Gastrocnemius medialis (tissue), 4 donors: Measurements from ENCODE around the gene SERPINA12. TPM values are rescaled to one million over a fixed set of nuclear protein-coding genes. Genes with fewer than 3 reads are reported as not detected.

Experiments used
- ATAC-seq, 2 donors: fragments of 150-250 bp; one replicate each; pipeline ENCODE4 v1.9.1; 2016
- DNase-seq, 2 donors: peaks; one replicate each; pipeline ENCODE4 v3.0.0-alpha.2; 2019
- H3K27ac ChIP-seq, 4 donors: fragments of 200-600 bp; sonication (generic); 1 replicate in 1 of 4; 2 replicates in 3 of 4; pipeline ENCODE4 v1.5.1; 2016 to 2018; ENCODE audit warnings: mild to moderate bottlenecking in 2 of 4, moderate library complexity in 1 of 4
- H3K27me3 ChIP-seq, 3 donors: fragments of 200-600 bp; sonication (generic) in 2 of 3; 1 replicate in 1 of 3; 2 replicates in 2 of 3; pipeline versions ENCODE4 v1.5.1 to v1.6.0; 2016 to 2019; ENCODE audit warnings: mild to moderate bottlenecking in 1 of 3, moderate library complexity in 1 of 3
- H3K36me3 ChIP-seq, 2 donors: fragments of 200-600 bp; sonication (generic) in 1 of 2; one replicate each; pipeline ENCODE4 v1.5.1; 2017 to 2018
- H3K4me1 ChIP-seq, 2 donors: fragments of 200-600 bp; sonication (generic) in 1 of 2; one replicate each; pipeline ENCODE4 v1.5.1; 2016 to 2017; ENCODE audit warnings: mild to moderate bottlenecking in 2 of 2
- H3K4me3 ChIP-seq, 4 donors: fragments of 200-600 bp; sonication (generic) in 3 of 4; 1 replicate in 1 of 4; 2 replicates in 3 of 4; pipeline ENCODE4 v1.5.1; 2016 to 2019; ENCODE audit warnings: mild to moderate bottlenecking in 2 of 4
- H3K9me3 ChIP-seq, 3 donors: fragments of 200-600 bp; sonication (generic) in 2 of 3; 1 replicate in 1 of 3; 2 replicates in 2 of 3; pipeline ENCODE4 v1.5.1; 2016 to 2019
- CTCF ChIP-seq, 5 experiments: fragments of 450-650 bp in 3 of 5; fragments of 200-600 bp in 2 of 5; sonication (generic) in 2 of 5; IDR thresholded peaks in 4 of 5; conservative IDR thresholded peaks in 1 of 5; 1 replicate in 4 of 5; 2 replicates in 1 of 5; pipeline ENCODE4 v1.5.1; 2016 to 2019; ENCODE audit warnings: antibody characterized with exemption in 5 of 5, mild to moderate bottlenecking in 3 of 5, moderate library complexity in 3 of 5
- POLR2A ChIP-seq, 2 donors: fragments of 450-650 bp; IDR thresholded peaks; one replicate each; pipeline ENCODE4 v1.6.1; 2017; ENCODE audit warnings: antibody characterized with exemption in 2 of 2, mild to moderate bottlenecking in 2 of 2, moderate library complexity in 2 of 2
- in situ Hi-C, 4 donors: fragments of 200-750 bp; cut with MboI; loops; one replicate each; pipeline versions ENCODE4 v1.15.0 to v1.8.0; 2017; ENCODE audit warnings: low sequenced_read_pairs in 4 of 4
- intact Hi-C: fragments of 100-400 bp; cut with DNase I; formaldehyde crosslinking; loops from one replicate; pipeline ENCODE4 v1.15.1; 2023; ENCODE audit warnings: low total_unique reads
- total RNA-seq, 4 donors: library from RNA; depleted of rRNA; stranded (reverse); fragments of >200 nt; gene quantifications; one replicate each; pipeline versions ENCODE4 v1.1.0 to v1.2.3, GENCODE V29; 2016

The SERPINA12 gene
- total RNA-seq, 4 donors from 2014 or later = not detected

GRCh38 chr14:94470311-94470710 is 39.0 kb downstream of the SERPINA12 start:
- Histone ChIP-seq H3K27ac (no peak overlapping the region), H3K27me3 (no peaks in the 10 kb centered on the region), H3K36me3 (no peaks in the 10 kb centered on the region), H3K4me3 (no peak overlapping the region), H3K9me3 (no peaks in the 10 kb centered on the region), H3K4me1 (no peaks in the 10 kb centered on the region)
- ATAC-seq (no peak), DNase-seq (no peak)
- no peak for TF ChIP-seq POLR2A (IDR thresholded peaks at IDR 0.05)
- TF ChIP-seq CTCF (IDR thresholded peaks at IDR 0.05 in 4 of 5, conservative IDR thresholded peaks at IDR 0.05 in 1 of 5) = no peak
- in situ Hi-C loops = no loop called here
- intact Hi-C loops = no loop called here

- Histone ChIP-seq H3K36me3 (no peaks in the 10 kb centered on the region), H3K9me3 (no peaks in the 10 kb centered on the region), H3K27ac (no peak overlapping the region), H3K4me3 (no peak overlapping the region), H3K27me3 (no peaks in the 10 kb centered on the region), H3K4me1 (no peaks in the 10 kb centered on the region)
- ATAC-seq = no peak
- intact Hi-C loops (no loop called here), in situ Hi-C loops (no loop called here)
- DNase-seq = no peak
- TF ChIP-seq CTCF (IDR thresholded peaks at IDR 0.05 in 4 of 5, conservative IDR thresholded peaks at IDR 0.05 in 1 of 5) = no peak
- TF ChIP-seq POLR2A (IDR thresholded peaks at IDR 0.05) = no peak
Measured at GRCh38 chr14:94469261-94469660, 40.0 kb downstream of the SERPINA12 start.

GRCh38 chr14:94467728-94468520 is 41.3 kb downstream of the SERPINA12 start:
- no peaks in the 10 kb centered on the region for H3K4me1 ChIP-seq
- no peak overlapping the region for H3K27ac ChIP-seq
- intact Hi-C loops (no loop called here), in situ Hi-C loops (no loop called here)
- H3K27me3 ChIP-seq = no peaks in the 10 kb centered on the region
- no peaks in the 10 kb centered on the region for H3K36me3 ChIP-seq
- DNase-seq (no peak), ATAC-seq (no peak)
- TF ChIP-seq POLR2A (IDR thresholded peaks at IDR 0.05) (no peak), CTCF (IDR thresholded peaks at IDR 0.05 in 4 of 5, conservative IDR thresholded peaks at IDR 0.05 in 1 of 5) (no peak)
- no peak overlapping the region for H3K4me3 ChIP-seq
- no peaks in the 10 kb centered on the region for H3K9me3 ChIP-seq

GRCh38 chr14:94466706-94467370 is 42.4 kb downstream of the SERPINA12 start:
- in situ Hi-C loops (no loop called here), intact Hi-C loops (no loop called here)
- Histone ChIP-seq H3K4me1 (no peaks in the 10 kb centered on the region), H3K9me3 (no peaks in the 10 kb centered on the region), H3K27ac (no peak overlapping the region), H3K4me3 (no peak overlapping the region), H3K27me3 (no peaks in the 10 kb centered on the region), H3K36me3 (no peaks in the 10 kb centered on the region)
- no peak for DNase-seq
- ATAC-seq = no peak
- TF ChIP-seq POLR2A (IDR thresholded peaks at IDR 0.05) = no peak
- no peak for TF ChIP-seq CTCF (IDR thresholded peaks at IDR 0.05 in 4 of 5, conservative IDR thresholded peaks at IDR 0.05 in 1 of 5)
